ENCODE data around the gene C11orf21.

C11orf21 gene

GRCh38 chr11:2267851-2268728, 33.6 kb downstream of the C11orf21 start:
- Mint-ChIP-seq H3K27ac (peak overlapping the region; percentile 23), H3K4me1 (peaks cover 39% of the 10 kb centered on the region), H3K9me3 (no peaks in the 10 kb centered on the region), H3K36me3 (no peaks in the 10 kb centered on the region), H3K27me3 (peaks cover 29% of the 10 kb centered on the region), H3K4me3 (no peak overlapping the region)
- ATAC-seq = no peak

GRCh38 chr11:2267306-2267850, 34.3 kb downstream of the C11orf21 start:
- Mint-ChIP-seq H3K36me3 (no peaks in the 10 kb centered on the region), H3K27me3 (peaks cover 22% of the 10 kb centered on the region), H3K4me3 (no peak overlapping the region), H3K9me3 (no peaks in the 10 kb centered on the region), H3K4me1 (peaks cover 39% of the 10 kb centered on the region), H3K27ac (no peak overlapping the region)
- no peak for ATAC-seq

- Mint-ChIP-seq H3K9me3 (no peaks in the 10 kb centered on the region), H3K4me1 (peaks cover 39% of the 10 kb centered on the region), H3K27ac (peak overlapping the region; percentile 71), H3K36me3 (no peaks in the 10 kb centered on the region), H3K27me3 (peaks cover 16% of the 10 kb centered on the region), H3K4me3 (no peak overlapping the region)
- no peak for ATAC-seq
Observed at GRCh38 chr11:2266586-2267305, 35.0 kb downstream of the C11orf21 start.

DNA sequence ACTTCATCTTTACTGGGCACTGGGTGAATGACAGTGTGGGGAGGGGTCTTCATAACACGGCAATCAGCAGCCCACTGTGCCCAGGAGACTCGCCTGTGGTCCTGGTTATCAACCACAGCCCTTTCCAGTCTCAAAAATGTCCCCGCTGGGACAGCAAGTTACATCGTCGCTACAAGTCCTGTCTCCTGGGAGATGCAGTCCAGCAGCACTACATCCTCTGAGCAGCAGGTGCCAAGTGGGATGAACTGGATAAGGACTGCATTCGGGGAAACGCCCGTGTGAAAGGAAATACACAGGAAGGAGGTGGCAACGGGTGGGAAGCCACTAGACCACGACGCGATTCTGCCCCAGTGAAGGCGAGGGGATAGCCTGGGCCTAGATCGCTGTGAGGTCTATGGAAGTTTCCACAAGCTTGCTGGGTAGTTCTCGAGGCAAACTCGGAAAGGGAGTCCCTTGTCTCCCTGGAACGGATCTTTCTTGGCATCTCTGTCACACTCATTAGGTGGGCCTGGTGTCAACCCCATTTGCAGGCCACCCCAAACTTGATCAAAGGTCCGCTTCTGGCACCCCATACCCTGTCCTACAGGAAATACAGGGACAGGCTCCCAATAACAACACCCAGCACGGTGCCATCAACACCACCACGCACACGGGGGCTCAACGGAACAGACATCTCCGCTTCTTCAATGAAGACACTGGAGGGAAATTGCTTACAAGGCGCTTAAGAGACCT, 35.7 kb downstream of the C11orf21 start:
- peak overlapping the region; percentile 71 for H3K27ac Mint-ChIP-seq
- peak overlapping the region; percentile 47 for H3K4me3 Mint-ChIP-seq
- no peaks in the 10 kb centered on the region for H3K9me3 Mint-ChIP-seq
- H3K36me3 Mint-ChIP-seq = no peaks in the 10 kb centered on the region
- H3K27me3 Mint-ChIP-seq = peaks cover 9% of the 10 kb centered on the region
- peaks cover 34% of the 10 kb centered on the region for H3K4me1 Mint-ChIP-seq
- no peak for ATAC-seq

DNA sequence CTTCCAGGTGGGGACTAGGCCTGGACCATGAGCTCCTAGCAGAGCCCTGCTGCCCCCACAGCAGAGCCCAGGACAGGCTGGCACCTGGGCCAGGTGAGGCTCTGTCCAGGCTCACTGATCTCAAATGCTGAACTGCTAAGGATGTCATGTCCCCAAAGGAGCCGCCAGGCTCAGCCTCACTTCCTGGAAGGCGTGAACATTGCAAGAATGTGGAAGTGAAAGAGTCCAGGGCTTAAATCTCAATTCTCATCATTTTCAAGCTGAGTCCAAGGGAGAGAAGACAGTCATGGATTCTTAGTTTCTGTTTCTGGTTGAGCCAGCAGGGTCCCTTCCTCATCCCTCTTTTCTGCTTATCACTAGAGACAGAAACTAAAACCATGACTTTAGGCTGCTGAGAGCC, 36.3 kb downstream of the C11orf21 start:
- peak; percentile 77 for ATAC-seq
- Mint-ChIP-seq H3K4me3 (peak overlapping the region; percentile 47), H3K27me3 (peaks cover 2% of the 10 kb centered on the region), H3K36me3 (no peaks in the 10 kb centered on the region), H3K4me1 (peaks cover 29% of the 10 kb centered on the region), H3K27ac (peak overlapping the region; percentile 71), H3K9me3 (no peaks in the 10 kb centered on the region)

- H3K27ac Mint-ChIP-seq = no peak overlapping the region
- peaks cover 28% of the 10 kb centered on the region for H3K4me1 Mint-ChIP-seq
- no peak for ATAC-seq
- H3K4me3 Mint-ChIP-seq = no peak overlapping the region
- no peaks in the 10 kb centered on the region for H3K36me3 Mint-ChIP-seq
- no peaks in the 10 kb centered on the region for H3K9me3 Mint-ChIP-seq
- no peaks in the 10 kb centered on the region for H3K27me3 Mint-ChIP-seq
Observed at GRCh38 chr11:2264366-2265053, 37.2 kb downstream of the C11orf21 start.

- Mint-ChIP-seq H3K36me3 (no peaks in the 10 kb centered on the region), H3K27ac (no peak overlapping the region), H3K4me3 (no peak overlapping the region), H3K9me3 (no peaks in the 10 kb centered on the region), H3K4me1 (peaks cover 28% of the 10 kb centered on the region), H3K27me3 (no peaks in the 10 kb centered on the region)
- ATAC-seq = no peak
Observed at GRCh38 chr11:2263724-2264360, 37.9 kb downstream of the C11orf21 start.

DNA sequence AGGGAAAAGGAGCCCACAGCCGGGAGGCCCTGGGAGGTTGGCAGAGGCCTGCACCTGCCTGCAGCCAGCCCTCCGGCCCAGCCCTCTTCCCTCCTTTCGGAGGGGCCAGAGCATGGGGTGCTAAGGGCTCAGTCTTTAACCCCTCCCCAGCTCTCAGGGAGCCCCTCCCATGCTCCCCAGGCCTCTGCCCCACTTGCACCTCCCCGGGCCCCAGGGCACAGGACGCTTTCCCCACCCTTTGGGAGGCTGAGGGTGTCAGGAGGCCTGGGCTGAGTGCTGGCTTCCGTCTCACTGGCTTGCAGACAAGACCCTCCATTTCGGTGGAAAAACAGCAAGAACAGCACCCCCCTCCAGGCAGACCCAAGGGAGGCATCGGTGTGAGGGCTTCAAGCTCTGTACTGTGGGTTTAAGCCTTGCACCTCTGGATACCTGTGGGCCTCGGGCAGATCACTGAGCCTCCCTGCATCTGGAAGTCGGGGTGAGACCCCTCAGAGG, 38.6 kb downstream of the C11orf21 start:
- Mint-ChIP-seq H3K9me3 (no peaks in the 10 kb centered on the region), H3K4me3 (no peak overlapping the region), H3K4me1 (peaks cover 22% of the 10 kb centered on the region), H3K36me3 (no peaks in the 10 kb centered on the region), H3K27ac (no peak overlapping the region), H3K27me3 (no peaks in the 10 kb centered on the region)
- no peak for ATAC-seq

- Mint-ChIP-seq H3K4me1 (peaks cover 18% of the 10 kb centered on the region), H3K27ac (no peak overlapping the region), H3K36me3 (no peaks in the 10 kb centered on the region), H3K9me3 (no peaks in the 10 kb centered on the region), H3K4me3 (no peak overlapping the region), H3K27me3 (no peaks in the 10 kb centered on the region)
- no peak for ATAC-seq
Observed at GRCh38 chr11:2262301-2263070, 39.2 kb downstream of the C11orf21 start.

- Mint-ChIP-seq H3K4me3 (no peak overlapping the region), H3K27me3 (no peaks in the 10 kb centered on the region)
Observed at GRCh38 chr11:2261436-2262230, 40.1 kb downstream of the C11orf21 start.

GRCh38 chr11:2260491-2261364, 41.0 kb downstream of the C11orf21 start:
- Mint-ChIP-seq H3K4me3 (no peak overlapping the region), H3K36me3 (no peaks in the 10 kb centered on the region), H3K27me3 (no peaks in the 10 kb centered on the region), H3K27ac (no peak overlapping the region), H3K4me1 (peaks cover 7% of the 10 kb centered on the region), H3K9me3 (no peaks in the 10 kb centered on the region)
- no peak for ATAC-seq

More at GRCh38 chr11:2261436-2262230, 40.1 kb downstream of the C11orf21 start:
- no peaks in the 10 kb centered on the region for H3K9me3 Mint-ChIP-seq
- H3K36me3 Mint-ChIP-seq = no peaks in the 10 kb centered on the region
- peaks cover 16% of the 10 kb centered on the region for H3K4me1 Mint-ChIP-seq
- H3K27ac Mint-ChIP-seq = no peak overlapping the region
- no peak for ATAC-seq

GRCh38 chr11:2259897-2260451, 41.7 kb downstream of the C11orf21 start:
- no peaks in the 10 kb centered on the region for H3K4me1 Mint-ChIP-seq
- no peak overlapping the region for H3K27ac Mint-ChIP-seq
- ATAC-seq = no peak
- no peak overlapping the region for H3K4me3 Mint-ChIP-seq
- H3K36me3 Mint-ChIP-seq = no peaks in the 10 kb centered on the region
- H3K27me3 Mint-ChIP-seq = no peaks in the 10 kb centered on the region
- no peaks in the 10 kb centered on the region for H3K9me3 Mint-ChIP-seq
